K562 (cell line): ENCODE data around the gene CCDC117.

Experiments used
- POLR2A ChIP-seq: fragments of 450-650 bp; conservative IDR thresholded peaks from 2 replicates; pipeline ENCODE4 v1.6.1; 2016
- ZNF140 ChIP-seq: fragments of 250-450 bp; sonication (Bioruptor Pico); IDR thresholded peaks from 2 replicates; pipeline ENCODE4 v1.8.0; 2021; ENCODE audit warnings: moderate library complexity, mild to moderate bottlenecking, inconsistent platforms

DNA sequence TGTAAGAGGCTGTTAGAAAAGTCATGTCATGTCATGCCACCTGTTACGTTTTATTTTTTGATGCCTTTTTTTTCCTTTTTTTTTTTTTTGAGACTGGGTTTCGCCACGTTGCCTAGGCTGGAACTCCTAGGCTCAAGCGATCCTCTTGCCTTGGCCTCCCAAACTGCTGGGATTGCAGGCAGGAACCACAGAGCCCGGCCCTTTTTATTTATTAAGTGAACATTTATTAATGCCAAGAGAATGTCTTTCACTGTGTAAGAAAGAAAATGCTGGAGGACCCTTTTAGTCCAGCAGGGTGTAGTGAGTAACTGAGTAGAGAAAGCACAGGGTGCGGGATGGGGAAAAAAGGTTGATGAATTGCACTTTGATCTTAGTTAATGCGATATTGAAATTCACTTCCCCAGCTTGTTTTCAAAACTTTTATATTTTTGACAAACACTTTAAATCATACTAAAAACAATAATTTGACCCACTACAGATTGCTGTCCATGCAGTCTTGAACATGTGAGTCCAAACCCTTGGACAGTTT lies 30.2 kb downstream of the CCDC117 start:
- no peak for TF ChIP-seq ZNF140
- TF ChIP-seq POLR2A, result no peak
